Tibial nerve (tissue), 4 donors: ENCODE measurements around the gene OR52A5.

Source experiments
- CTCF ChIP-seq, 5 experiments: fragments of 200-600 bp in 3 of 5; fragments of 450-650 bp in 2 of 5; sonication (generic) in 3 of 5; IDR thresholded peaks; one replicate each; pipeline ENCODE4 v1.5.1; 2016 to 2019; ENCODE audit warnings: antibody characterized with exemption in 5 of 5, mild to moderate bottlenecking in 3 of 5, moderate library complexity in 2 of 5
- EP300 ChIP-seq, 2 donors: sonication (generic); formaldehyde crosslinking; IDR thresholded peaks; one replicate each; pipeline ENCODE4 v1.6.1; 2017; ENCODE audit warnings: antibody characterized with exemption in 2 of 2, mild to moderate bottlenecking in 1 of 2
- POLR2A ChIP-seq, 2 donors: fragments of 450-650 bp; IDR thresholded peaks; one replicate each; pipeline ENCODE4 v1.6.1; 2017; ENCODE audit warnings: antibody characterized with exemption in 2 of 2, mild to moderate bottlenecking in 2 of 2, moderate library complexity in 2 of 2

DNA sequence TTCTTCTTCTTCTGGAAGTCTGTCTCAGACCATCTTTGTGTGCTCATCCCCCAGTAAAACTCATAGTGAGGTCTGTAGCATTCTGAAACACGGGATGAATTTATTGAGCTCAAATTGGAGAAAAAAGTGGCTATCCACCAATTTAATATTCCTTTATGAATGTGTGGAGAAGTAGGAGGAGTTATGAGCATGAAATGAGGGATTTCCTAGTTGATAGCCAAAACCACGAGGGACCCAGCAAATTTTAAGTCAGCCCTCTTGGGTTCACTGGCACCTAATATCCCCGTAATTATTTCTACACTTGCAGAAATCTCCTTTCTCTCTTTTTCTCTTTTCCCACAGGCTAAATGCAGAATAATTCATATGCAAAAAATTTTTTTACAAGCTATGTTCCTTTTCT lies 16.5 kb upstream of the OR52A5 start, which contains the start of gene OR52A1:
- TF ChIP-seq CTCF (IDR thresholded peaks at IDR 0.05) (no peak), EP300 (IDR thresholded peaks at IDR 0.05) (no peak), POLR2A (IDR thresholded peaks at IDR 0.05) (no peak)
